ENCODE data around the gene ERFE. TPM values are rescaled to one million over a fixed set of nuclear protein-coding genes. Genes with fewer than 3 reads are reported as not detected.
"Not testable (repeated sequence)": the region's sequence is repeated elsewhere in the genome, so short reads cannot be mapped to it uniquely, and the experiment has no call there.

ERFE gene
- total RNA-seq, 1 experiment from 2014 or later, result 18.1 TPM

DNA sequence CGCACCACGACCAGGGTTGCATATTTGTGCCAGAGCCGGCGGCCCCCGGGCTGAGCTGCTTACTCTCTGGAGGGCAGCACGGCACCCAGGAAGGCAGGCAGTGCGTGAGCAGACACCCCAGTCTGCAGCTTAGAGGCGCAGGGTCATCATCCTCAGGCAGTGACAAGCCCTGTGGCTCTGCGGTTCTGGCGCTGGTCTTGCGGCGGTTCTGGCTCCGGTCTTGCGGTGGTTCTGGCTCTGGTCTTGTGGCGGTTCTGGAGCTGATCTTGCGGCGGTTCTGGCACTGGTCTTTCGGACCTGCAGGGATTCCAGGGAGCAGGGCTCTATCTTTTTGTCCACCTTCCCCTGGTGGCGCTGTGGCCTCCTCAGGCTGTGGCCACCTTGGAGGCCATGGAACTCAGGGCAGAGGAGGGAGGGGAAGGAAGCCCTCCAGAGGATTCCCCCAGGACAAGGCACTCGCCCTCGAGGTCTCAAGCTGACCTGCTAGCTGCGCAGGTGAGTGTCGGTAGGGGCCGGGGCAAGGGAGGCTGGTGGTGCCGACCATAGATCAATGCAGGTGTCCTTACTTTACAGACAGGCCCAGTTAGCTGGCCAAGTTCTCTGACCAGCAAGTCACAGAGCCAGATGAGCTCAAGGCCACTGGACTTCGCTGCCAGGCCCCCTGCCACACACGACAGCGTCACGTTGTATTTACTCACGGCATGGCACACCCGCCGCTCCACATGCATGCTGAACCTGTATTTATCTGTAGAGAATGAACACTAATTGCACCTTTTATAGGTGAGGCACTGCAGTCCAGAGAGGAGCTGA is 43.7 kb upstream of the ERFE start:
- intact Hi-C loops (cut with micrococcal nuclease), result no loop called here
- Mint-ChIP-seq H3K4me1 (ENCODE audit: insufficient read depth, unreplicated experiment) (no peaks in the 10 kb centered on the region), H3K4me3 (ENCODE audit: unreplicated experiment) (no peak overlapping the region), H3K27ac (ENCODE audit: low read depth, unreplicated experiment) (no peak overlapping the region), H3K9me3 (ENCODE audit: unreplicated experiment) (peaks cover 27% of the 10 kb centered on the region), H3K27me3 (ENCODE audit: insufficient read depth, unreplicated experiment) (peaks cover 25% of the 10 kb centered on the region), H3K36me3 (ENCODE audit: insufficient read depth, unreplicated experiment) (no peaks in the 10 kb centered on the region)
- TF ChIP-seq, protein P1, sequence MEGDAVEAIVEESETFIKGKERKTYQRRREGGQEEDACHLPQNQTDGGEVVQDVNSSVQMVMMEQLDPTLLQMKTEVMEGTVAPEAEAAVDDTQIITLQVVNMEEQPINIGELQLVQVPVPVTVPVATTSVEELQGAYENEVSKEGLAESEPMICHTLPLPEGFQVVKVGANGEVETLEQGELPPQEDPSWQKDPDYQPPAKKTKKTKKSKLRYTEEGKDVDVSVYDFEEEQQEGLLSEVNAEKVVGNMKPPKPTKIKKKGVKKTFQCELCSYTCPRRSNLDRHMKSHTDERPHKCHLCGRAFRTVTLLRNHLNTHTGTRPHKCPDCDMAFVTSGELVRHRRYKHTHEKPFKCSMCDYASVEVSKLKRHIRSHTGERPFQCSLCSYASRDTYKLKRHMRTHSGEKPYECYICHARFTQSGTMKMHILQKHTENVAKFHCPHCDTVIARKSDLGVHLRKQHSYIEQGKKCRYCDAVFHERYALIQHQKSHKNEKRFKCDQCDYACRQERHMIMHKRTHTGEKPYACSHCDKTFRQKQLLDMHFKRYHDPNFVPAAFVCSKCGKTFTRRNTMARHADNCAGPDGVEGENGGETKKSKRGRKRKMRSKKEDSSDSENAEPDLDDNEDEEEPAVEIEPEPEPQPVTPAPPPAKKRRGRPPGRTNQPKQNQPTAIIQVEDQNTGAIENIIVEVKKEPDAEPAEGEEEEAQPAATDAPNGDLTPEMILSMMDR (IDR thresholded peaks at IDR 0.05; ENCODE audit: unreplicated experiment), result no peak
- no peak for DNase-seq (ENCODE audit: unreplicated experiment)
- no TSS peak for BruUV-seq (replicated peaks)
- CTCF ChIA-PET, result no interaction called here
- POLR2A ChIA-PET, result no interaction called here

GRCh38 chr2:238115709-238116108 is 43.1 kb upstream of the ERFE start:
- CTCF ChIA-PET, result not testable (repeated sequence)

DNA sequence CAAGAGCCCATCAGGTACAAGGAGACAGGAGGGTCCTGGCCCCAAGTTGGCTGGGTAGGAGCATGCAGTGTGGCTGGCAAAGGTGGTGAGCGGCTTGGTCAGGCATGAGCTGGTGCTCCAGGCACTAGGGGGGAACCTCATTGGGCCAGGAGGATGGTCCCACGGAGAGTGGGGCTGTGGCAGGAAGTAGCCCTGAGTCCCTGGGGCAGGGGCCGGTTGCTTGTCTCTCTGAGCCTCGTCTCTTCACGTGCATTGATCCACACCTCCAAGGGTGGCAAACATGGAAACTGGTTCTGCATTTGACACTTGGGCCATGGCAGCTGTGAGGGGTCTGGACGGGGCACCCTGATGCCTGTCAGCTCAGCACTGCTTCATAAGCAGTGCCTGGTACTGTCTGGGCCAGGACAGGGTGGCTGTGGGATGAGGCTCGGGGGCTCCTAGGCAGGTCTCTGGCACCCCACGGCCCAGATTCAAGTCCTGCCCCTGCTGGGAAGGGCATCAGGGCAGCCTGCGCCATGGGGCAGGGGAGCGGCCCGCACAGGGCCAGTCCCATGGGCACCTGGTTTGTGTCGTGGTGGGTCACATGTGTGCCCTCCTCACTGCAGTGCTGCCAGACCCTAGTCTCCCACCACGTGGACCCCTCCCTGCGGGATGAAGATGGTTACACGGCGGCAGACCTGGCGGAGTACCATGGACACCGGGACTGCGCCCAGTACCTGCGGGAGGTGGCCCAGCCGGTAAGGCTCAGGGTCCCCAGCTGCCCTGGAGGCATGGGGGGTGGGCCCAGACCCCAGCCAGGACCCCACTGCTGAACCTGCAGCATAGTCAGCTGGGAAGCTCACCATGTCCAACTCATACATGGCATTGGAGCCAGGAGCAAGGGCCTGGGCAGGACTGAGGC is 42.2 kb upstream of the ERFE start:
- CTCF ChIA-PET, result no interaction called here
- DNase-seq (ENCODE audit: unreplicated experiment), result no peak
- Mint-ChIP-seq H3K27me3 (ENCODE audit: insufficient read depth, unreplicated experiment) (peaks cover 25% of the 10 kb centered on the region), H3K36me3 (ENCODE audit: insufficient read depth, unreplicated experiment) (no peaks in the 10 kb centered on the region), H3K4me3 (ENCODE audit: unreplicated experiment) (no peak overlapping the region), H3K27ac (ENCODE audit: low read depth, unreplicated experiment) (no peak overlapping the region), H3K9me3 (ENCODE audit: unreplicated experiment) (peaks cover 27% of the 10 kb centered on the region), H3K4me1 (ENCODE audit: insufficient read depth, unreplicated experiment) (no peaks in the 10 kb centered on the region)
- TF ChIP-seq, protein P1 (IDR thresholded peaks at IDR 0.05; ENCODE audit: unreplicated experiment), result no peak
- POLR2A ChIA-PET, result no interaction called here
- intact Hi-C loops (cut with micrococcal nuclease), result no loop called here
- BruUV-seq (replicated peaks), result no TSS peak

More at GRCh38 chr2:238115709-238116108, 43.1 kb upstream of the ERFE start:
- DNase-seq (ENCODE audit: unreplicated experiment); H3K27ac Mint-ChIP-seq (ENCODE audit: low read depth, unreplicated experiment); intact Hi-C loops (cut with micrococcal nuclease); H3K4me1 Mint-ChIP-seq (ENCODE audit: insufficient read depth, unreplicated experiment); BruUV-seq (replicated peaks); H3K4me3 Mint-ChIP-seq (ENCODE audit: unreplicated experiment); POLR2A ChIA-PET; H3K36me3 Mint-ChIP-seq (ENCODE audit: insufficient read depth, unreplicated experiment): not testable (repeated sequence)
- H3K9me3 Mint-ChIP-seq (ENCODE audit: unreplicated experiment), result peaks cover 27% of the 10 kb centered on the region
- H3K27me3 Mint-ChIP-seq (ENCODE audit: insufficient read depth, unreplicated experiment), result peaks cover 25% of the 10 kb centered on the region

DNA sequence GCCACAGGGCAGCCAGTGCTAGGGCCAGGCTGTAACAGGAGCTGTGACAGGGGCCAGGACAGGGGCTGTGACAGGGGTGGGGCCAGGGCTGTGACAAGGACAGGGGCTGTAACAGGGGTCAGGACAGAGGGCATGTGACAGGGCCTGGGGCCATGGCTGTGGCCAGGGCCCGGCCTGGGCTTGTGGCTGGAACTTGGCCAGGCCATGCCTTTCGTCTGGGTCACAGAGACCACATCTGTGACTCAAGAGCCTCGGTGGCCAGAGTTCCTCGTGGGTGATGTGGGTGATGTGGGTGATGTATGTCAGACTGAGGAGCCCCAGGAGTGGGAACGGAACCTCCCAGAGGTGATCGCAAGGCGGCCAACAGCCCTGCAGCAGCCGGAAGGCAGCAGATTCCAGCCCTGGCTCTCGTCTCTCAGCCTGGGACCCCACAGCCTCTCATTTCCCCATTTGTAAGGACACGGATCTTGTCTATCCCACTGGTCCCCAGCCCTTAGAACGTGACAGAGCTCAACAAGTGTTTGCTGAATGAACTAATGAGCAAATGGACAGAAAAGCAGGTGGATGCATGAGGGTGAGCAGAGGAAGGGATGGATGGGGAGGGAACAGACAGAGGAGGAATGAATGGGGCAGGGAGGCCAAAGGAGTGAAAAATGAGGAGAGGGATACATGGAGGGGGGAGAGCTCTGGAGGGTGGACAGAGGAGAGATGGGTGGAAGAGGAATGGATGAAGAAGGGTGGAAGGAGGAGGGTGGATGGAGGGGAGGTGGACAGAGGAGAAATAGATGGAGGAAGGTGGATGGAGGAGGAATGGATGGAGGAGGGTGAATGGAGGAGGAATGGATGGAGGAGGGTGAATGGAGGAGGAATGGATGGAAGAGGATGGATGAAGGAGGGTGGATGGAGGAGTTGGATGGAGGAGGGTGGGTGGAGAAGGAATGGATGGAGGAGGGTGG is 41.3 kb upstream of the ERFE start:
- no peak for DNase-seq (ENCODE audit: unreplicated experiment)
- no TSS peak for BruUV-seq (replicated peaks)
- no peak overlapping the region for H3K4me3 Mint-ChIP-seq (ENCODE audit: unreplicated experiment)
- H3K4me1 Mint-ChIP-seq (ENCODE audit: insufficient read depth, unreplicated experiment), result no peaks in the 10 kb centered on the region
- POLR2A ChIA-PET, result no interaction called here
- H3K27ac Mint-ChIP-seq (ENCODE audit: low read depth, unreplicated experiment), result no peak overlapping the region
- H3K27me3 Mint-ChIP-seq (ENCODE audit: insufficient read depth, unreplicated experiment), result peaks cover 25% of the 10 kb centered on the region
- TF ChIP-seq, protein P1 (IDR thresholded peaks at IDR 0.05; ENCODE audit: unreplicated experiment), result no peak
- CTCF ChIA-PET, result no interaction called here
- peaks cover 26% of the 10 kb centered on the region for H3K9me3 Mint-ChIP-seq (ENCODE audit: unreplicated experiment)
- no peaks in the 10 kb centered on the region for H3K36me3 Mint-ChIP-seq (ENCODE audit: insufficient read depth, unreplicated experiment)
- intact Hi-C loops (cut with micrococcal nuclease), result no loop called here
